B cell (primary cell): ENCODE results near the gene SPPL2B.

Experiments
- CTCF ChIP-seq: fragments of 200-600 bp; IDR thresholded peaks from one replicate; pipeline ENCODE4 v1.8.0; 2022; ENCODE audit warnings: antibody characterized with exemption, mild to moderate bottlenecking
- EZH2 ChIP-seq: IDR thresholded peaks from 2 replicates; pipeline ENCODE4 v1.6.1; 2012; ENCODE audit warnings: borderline replicate concordance, low read depth, mild to moderate bottlenecking, moderate library complexity, low read length; ENCODE audit not compliant: insufficient read depth, poor library complexity, severe bottlenecking

GRCh38 chr19:2351591-2351990 is 23.1 kb downstream of the SPPL2B start:
- no peak for TF ChIP-seq CTCF
- no peak for TF ChIP-seq EZH2
